IMR-90 (cell line): ENCODE data around the gene RAP1GAP. TPM values are rescaled to one million over a fixed set of nuclear protein-coding genes. Genes with fewer than 3 reads are reported as not detected.

Experiments
- ATAC-seq: fragments of 200-7000 bp; cut with Tn5 transposase; 2 replicates; pipeline ENCODE4 v1.9.1; 2020; ENCODE audit warnings: low read depth, mild to moderate bottlenecking, moderate library complexity
- BruUV-seq: library from RNA; stranded (reverse); fragments of 400-500 nt; replicated peaks from 2 replicates; lab custom pipeline; 2021; lab: Mats Ljungman, UMichigan
- CTCF ChIA-PET: fragments of 300-600 bp; formaldehyde crosslinking; extraction: SDS; loops from one replicate; lab custom pipeline; 2021; ENCODE audit warnings: antibody characterized with exemption; lab: Yijun Ruan, JAX
- POLR2A ChIA-PET: fragments of 300-600 bp; sonication (Branson Sonifier 250); formaldehyde crosslinking; loops from one replicate; lab custom pipeline; 2022; ENCODE audit warnings: antibody characterized with exemption; ENCODE audit not compliant: unreplicated experiment; lab: Charles Lee
- DNase-seq: peaks from one replicate; pipeline ENCODE4 v3.0.0; 2013
- H2AFZ ChIP-seq: replicated peaks from 2 replicates; pipeline ENCODE3; 2013; ENCODE audit warnings: low read length, mild to moderate bottlenecking; ENCODE audit not compliant: poor library complexity
- H2AK5ac ChIP-seq: 2 replicates; pipeline ENCODE4 v1.6.1; 2013; ENCODE audit warnings: low read depth, low read length, inconsistent platforms
- H2AK9ac ChIP-seq: replicated peaks from 2 replicates; pipeline ENCODE3; 2013; ENCODE audit warnings: mild to moderate bottlenecking, low read depth, low read length, moderate library complexity; ENCODE audit not compliant: poor library complexity
- H2BK120ac ChIP-seq: 2 replicates; pipeline ENCODE4 v1.6.1; 2013; ENCODE audit warnings: low read depth, low read length, inconsistent platforms
- H2BK15ac ChIP-seq: 3 replicates; pipeline ENCODE4 v1.6.1; 2013; ENCODE audit warnings: low read depth, low read length, inconsistent platforms
- H2BK20ac ChIP-seq: 2 replicates; pipeline ENCODE4 v1.6.1; 2013; ENCODE audit warnings: low read depth, mild to moderate bottlenecking, inconsistent platforms, low read length, moderate library complexity
- H2BK5ac ChIP-seq: 2 replicates; pipeline ENCODE4 v1.6.1; 2013; ENCODE audit warnings: mild to moderate bottlenecking, low read depth, low read length, inconsistent platforms; ENCODE audit not compliant: poor library complexity, severe bottlenecking
- H3K14ac ChIP-seq: replicated peaks from 2 replicates; pipeline ENCODE4 v1.6.1; 2013; ENCODE audit warnings: low read depth, low read length, inconsistent platforms
- H3K18ac ChIP-seq: 2 replicates; pipeline ENCODE4 v1.6.1; 2013; ENCODE audit warnings: low read depth, low read length, control low read depth
- H3K23ac ChIP-seq: 2 replicates; pipeline ENCODE4 v1.6.1; 2013; ENCODE audit warnings: low read depth, low read length, inconsistent platforms
- H3K27ac ChIP-seq: 2 replicates; pipeline ENCODE4 v1.5.1; 2013; ENCODE audit warnings: mild to moderate bottlenecking, control low read depth, low read length; ENCODE audit not compliant: insufficient read depth
- H3K27me3 ChIP-seq: 2 replicates; pipeline ENCODE4 v1.6.1; 2013; ENCODE audit warnings: low read length; ENCODE audit not compliant: control insufficient read depth, insufficient read depth
- H3K36me3 ChIP-seq: 2 replicates; pipeline ENCODE4 v1.6.1; 2013; ENCODE audit warnings: low read length, mixed read lengths; ENCODE audit not compliant: control insufficient read depth, insufficient read depth
- H3K4ac ChIP-seq: 2 replicates; pipeline ENCODE4 v1.6.1; 2013; ENCODE audit warnings: low read depth, low read length, inconsistent platforms
- H3K4me1 ChIP-seq: 2 replicates; pipeline ENCODE4 v1.6.1; 2013; ENCODE audit warnings: low read length, mixed read lengths; ENCODE audit not compliant: control insufficient read depth, insufficient read depth
- H3K4me2 ChIP-seq: 2 replicates; pipeline ENCODE4 v1.6.1; 2013; ENCODE audit warnings: low read depth, mild to moderate bottlenecking, control low read depth, low read length, moderate library complexity
- H3K4me3 ChIP-seq: 2 replicates; pipeline ENCODE4 v1.5.1; 2013; ENCODE audit warnings: low read depth, mild to moderate bottlenecking, control low read depth, low read length, moderate library complexity; ENCODE audit not compliant: insufficient read depth
- H3K56ac ChIP-seq: 2 replicates; pipeline ENCODE4 v1.6.1; 2013; ENCODE audit warnings: low read length, inconsistent platforms; ENCODE audit not compliant: insufficient read depth; ENCODE audit errors: extremely low read depth
- H3K79me1 ChIP-seq, 2 experiments: 2 replicates each; pipeline ENCODE4 v1.6.1; 2013; ENCODE audit warnings: low read length in 2 of 2, inconsistent platforms in 1 of 2, low read depth in 1 of 2
- H3K9ac ChIP-seq: 2 replicates; pipeline ENCODE4 v1.6.1; 2013; ENCODE audit warnings: low read depth, low read length, control low read depth
- H3K9me1 ChIP-seq: 2 replicates; pipeline ENCODE4 v1.6.1; 2013; ENCODE audit warnings: low read length, inconsistent platforms; ENCODE audit not compliant: insufficient read depth
- H3K9me3 ChIP-seq: 2 replicates; pipeline ENCODE4 v1.6.1; 2013; ENCODE audit warnings: low read length; ENCODE audit not compliant: control insufficient read depth, insufficient read depth
- H4K20me1 ChIP-seq: 2 replicates; pipeline ENCODE4 v1.6.1; 2013; ENCODE audit warnings: low read length, inconsistent platforms; ENCODE audit not compliant: insufficient read depth
- H4K5ac ChIP-seq: 2 replicates; pipeline ENCODE4 v1.6.1; 2013; ENCODE audit warnings: mild to moderate bottlenecking, low read depth, low read length, control low read depth
- H4K8ac ChIP-seq, 2 experiments: 2 replicates each; pipeline ENCODE4 v1.6.1; 2013; ENCODE audit warnings: low read depth in 2 of 2, low read length in 2 of 2, control low read depth in 1 of 2, inconsistent platforms in 1 of 2
- H4K91ac ChIP-seq: 2 replicates; pipeline ENCODE4 v1.6.1; 2013; ENCODE audit warnings: low read depth, low read length, inconsistent platforms; ENCODE audit not compliant: insufficient read depth
- BHLHE40 ChIP-seq: fragments of 150-350 bp; IDR thresholded peaks from 2 replicates; pipeline ENCODE4 v1.6.1; 2016; ENCODE audit warnings: mild to moderate bottlenecking, low read depth, low read length
- CHD1 ChIP-seq: IDR thresholded peaks from 2 replicates; pipeline ENCODE4 v1.6.1; 2012; ENCODE audit warnings: low read depth, low read length, improper control_type of control experiment
- FOS ChIP-seq: fragments of 150-350 bp; IDR thresholded peaks from 2 replicates; pipeline ENCODE4 v1.6.1; 2016; ENCODE audit warnings: low read depth, low read length
- MAFK ChIP-seq: IDR thresholded peaks from 2 replicates; pipeline ENCODE4 v1.6.1; 2012; ENCODE audit warnings: low read depth, low read length, improper control_type of control experiment
- MAZ ChIP-seq: IDR thresholded peaks from 2 replicates; pipeline ENCODE4 v1.6.1; 2012; ENCODE audit warnings: low read depth, mild to moderate bottlenecking, low read length, improper control_type of control experiment, moderate library complexity, borderline replicate concordance
- MXI1 ChIP-seq: IDR thresholded peaks from 2 replicates; pipeline ENCODE4 v1.6.1; 2012; ENCODE audit warnings: low read depth, mild to moderate bottlenecking, low read length, moderate library complexity, borderline replicate concordance
- NFE2L2 ChIP-seq: fragments of 150-350 bp; IDR thresholded peaks from 2 replicates; pipeline ENCODE4 v1.6.1; 2016; ENCODE audit warnings: low read depth, mild to moderate bottlenecking, low read length
- POLR2A ChIP-seq: IDR thresholded peaks from 2 replicates; pipeline ENCODE4 v1.6.1; 2012; ENCODE audit warnings: mild to moderate bottlenecking, low read depth, low read length
- RAD21 ChIP-seq: IDR thresholded peaks from 2 replicates; pipeline ENCODE4 v1.6.1; 2012; ENCODE audit warnings: low read length, improper control_type of control experiment
- RFX5 ChIP-seq: IDR thresholded peaks from 2 replicates; pipeline ENCODE4 v1.8.0; 2012; ENCODE audit warnings: low read depth, mild to moderate bottlenecking, low read length, moderate library complexity
- SMC3 ChIP-seq: fragments of 150-350 bp; IDR thresholded peaks from 2 replicates; pipeline ENCODE4 v1.6.1; 2016; ENCODE audit warnings: low read depth, mild to moderate bottlenecking, antibody characterized with exemption, low read length, moderate library complexity
- WGBS, 2 experiments: methylation state at CpG; one replicate each; pipeline versions ENCODE4 v1.1.5 to v1.1.7; 2013; ENCODE audit warnings: missing lambda C conversion rate in 2 of 2; ENCODE audit not compliant: insufficient read length in 1 of 2; ENCODE audit errors: extremely low coverage in 2 of 2; 5-methylcytosine and 5-hydroxymethylcytosine counted together
- dilution Hi-C: fragments of 300-500 bp; cut with HindIII; formaldehyde crosslinking; loops from one replicate; pipeline ENCODE4 v1.14.3; 2018; ENCODE audit warnings: low sequenced_read_pairs; ENCODE audit not compliant: unreplicated experiment
- in situ Hi-C: fragments of 300-500 bp; cut with MboI; formaldehyde crosslinking; loops from 3 replicates; pipeline ENCODE4 v1.14.3; 2019; ENCODE audit warnings: low sequenced_read_pairs, inconsistent platforms, mixed read lengths
- intact Hi-C: fragments of 100-400 bp; cut with micrococcal nuclease; formaldehyde crosslinking; loops from 2 replicates; pipeline ENCODE4 v1.10.0; 2022
- polyA plus RNA-seq, 3 experiments: library from polyadenylated mRNA; depleted of rRNA; stranded (reverse); fragments of >200 nt; gene quantifications; 2 replicates each; pipeline ENCODE4 v1.2.3, GENCODE V29; 2012; ENCODE audit warnings: low replicate concordance in 1 of 3
- total RNA-seq: library from RNA; depleted of rRNA; stranded (reverse); fragments of >200 nt; gene quantifications from 2 replicates; pipeline ENCODE4 v1.2.3, GENCODE V29; 2012
- TF ChIP-seq, protein P1 (sequence below): fragments of 150-350 bp; IDR thresholded peaks from 2 replicates; pipeline ENCODE4 v1.6.1; 2016; ENCODE audit warnings: low read depth, mild to moderate bottlenecking, low read length, moderate library complexity, borderline replicate concordance
- TF ChIP-seq, protein P2 (sequence below): conservative IDR thresholded peaks from 2 replicates; pipeline ENCODE4 v1.5.1; 2012; ENCODE audit warnings: mild to moderate bottlenecking, low read depth, low read length, improper control_type of control experiment

RAP1GAP gene
- total and polyA plus RNA-seq, 2 of the 4 experiments (the other 2 are of a cell fraction): under 0.01 to 0.10 TPM

DNA sequence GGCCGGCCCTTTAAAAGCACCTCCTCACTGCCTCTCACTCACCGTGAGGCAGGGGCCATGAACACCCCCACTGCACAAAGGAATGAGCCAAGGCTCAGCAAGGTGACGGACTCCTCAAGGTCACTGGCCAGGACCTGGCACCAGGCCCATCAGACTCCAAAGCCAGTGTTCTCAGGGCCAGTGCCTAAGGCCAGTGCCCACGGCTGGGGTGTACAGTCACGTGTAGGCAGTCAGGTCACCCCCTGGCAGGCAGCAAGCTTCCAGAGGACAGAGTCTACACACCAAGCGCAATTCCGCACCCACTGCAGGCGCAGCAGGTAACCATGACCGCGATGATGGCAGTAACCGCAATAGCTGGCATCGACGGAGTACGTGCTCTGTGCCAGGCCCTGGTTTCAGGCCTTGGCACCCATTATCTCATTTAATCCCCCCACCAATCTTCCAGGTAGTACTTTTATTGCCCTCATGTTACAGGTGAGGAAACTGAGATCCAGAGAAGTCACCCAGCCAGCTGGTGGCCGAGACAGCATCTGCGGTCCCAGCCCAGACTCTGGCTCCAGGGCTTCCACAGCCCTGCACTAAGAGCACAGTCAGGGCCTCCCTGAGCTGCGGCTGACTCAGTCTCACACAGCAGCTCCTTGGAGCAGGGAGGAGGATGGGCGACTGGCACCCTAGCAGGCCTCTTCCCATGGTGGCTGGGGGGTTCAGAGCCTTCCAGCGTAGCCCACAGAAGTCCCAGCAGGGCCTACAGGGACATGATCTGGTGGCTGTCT, 27.0 kb downstream of the RAP1GAP start (continued):
- no peak for TF ChIP-seq NFE2L2

DNA sequence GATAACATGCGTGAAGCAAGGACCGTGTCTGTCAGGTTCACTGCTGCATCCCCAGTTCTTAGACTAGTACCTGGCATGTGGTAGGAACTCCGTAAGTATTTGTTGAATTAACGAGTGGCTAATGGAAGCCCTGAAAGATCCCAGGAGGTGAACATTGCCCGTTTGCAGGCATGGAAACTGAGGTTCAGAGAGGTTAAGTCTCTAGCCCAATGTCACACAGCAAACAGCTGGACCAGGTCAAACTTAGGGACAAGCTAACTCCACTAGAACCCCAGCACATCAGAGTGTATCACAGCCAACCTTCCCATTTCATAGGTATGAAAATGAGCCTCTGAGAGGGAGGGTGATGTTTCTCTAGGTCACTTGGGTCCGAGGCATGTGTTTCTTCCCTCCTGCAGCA, 27.6 kb downstream of the RAP1GAP start:
- Histone ChIP-seq H2BK120ac (no peak overlapping the region), H2BK15ac (no peak overlapping the region), H2BK20ac (no peak overlapping the region), H3K27me3 (peaks cover 25% of the 10 kb centered on the region), H3K23ac (no peak overlapping the region), H3K9ac (no peak overlapping the region), H2BK5ac (no peak overlapping the region), H3K14ac (no peak overlapping the region), H3K27ac (no peak overlapping the region), H3K36me3 (no peaks in the 10 kb centered on the region), H3K4me1 (peaks cover 5% of the 10 kb centered on the region; the same call in 1 of the 2 replicates), H3K4me2 (no peak overlapping the region), H3K9me1 (peaks cover 8% of the 10 kb centered on the region; the same call in 1 of the 2 replicates), H3K79me1 (no peaks in the 10 kb centered on the region), H4K20me1 (0 out of 2 replicates have a peak, but pooled peaks cover 5% of the 10 kb centered on the region), H2AFZ (no peak overlapping the region), H2AK9ac (no peak overlapping the region), H3K4me3 (no peak overlapping the region), H3K9me3 (no peaks in the 10 kb centered on the region), H4K8ac (no peak overlapping the region), H2AK5ac (no peak overlapping the region), H4K5ac (no peak overlapping the region), H3K18ac (no peak overlapping the region), H3K4ac (no peak overlapping the region), H3K56ac (no peak overlapping the region), H4K91ac (no peak overlapping the region)
- BruUV-seq: no TSS peak
- POLR2A ChIA-PET: no interaction called here
- in situ Hi-C loops (no loop called here), dilution Hi-C loops (no loop called here), intact Hi-C loops (no loop called here)
- WGBS, 2 experiments: 60% methylated on average over 4 of the region's 6 CpGs; no CpG with 5 or more reads in 1 of the 2 experiments
- CTCF ChIA-PET: no interaction called here
- no peak for ATAC-seq
- no peak for DNase-seq
- TF ChIP-seq MAZ: no peak
- TF ChIP-seq RAD21: no peak
- TF ChIP-seq SMC3: no peak
- TF ChIP-seq, protein P1, sequence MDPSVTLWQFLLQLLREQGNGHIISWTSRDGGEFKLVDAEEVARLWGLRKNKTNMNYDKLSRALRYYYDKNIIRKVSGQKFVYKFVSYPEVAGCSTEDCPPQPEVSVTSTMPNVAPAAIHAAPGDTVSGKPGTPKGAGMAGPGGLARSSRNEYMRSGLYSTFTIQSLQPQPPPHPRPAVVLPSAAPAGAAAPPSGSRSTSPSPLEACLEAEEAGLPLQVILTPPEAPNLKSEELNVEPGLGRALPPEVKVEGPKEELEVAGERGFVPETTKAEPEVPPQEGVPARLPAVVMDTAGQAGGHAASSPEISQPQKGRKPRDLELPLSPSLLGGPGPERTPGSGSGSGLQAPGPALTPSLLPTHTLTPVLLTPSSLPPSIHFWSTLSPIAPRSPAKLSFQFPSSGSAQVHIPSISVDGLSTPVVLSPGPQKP: no peak
- no peak for TF ChIP-seq FOS
- TF ChIP-seq, protein P2, sequence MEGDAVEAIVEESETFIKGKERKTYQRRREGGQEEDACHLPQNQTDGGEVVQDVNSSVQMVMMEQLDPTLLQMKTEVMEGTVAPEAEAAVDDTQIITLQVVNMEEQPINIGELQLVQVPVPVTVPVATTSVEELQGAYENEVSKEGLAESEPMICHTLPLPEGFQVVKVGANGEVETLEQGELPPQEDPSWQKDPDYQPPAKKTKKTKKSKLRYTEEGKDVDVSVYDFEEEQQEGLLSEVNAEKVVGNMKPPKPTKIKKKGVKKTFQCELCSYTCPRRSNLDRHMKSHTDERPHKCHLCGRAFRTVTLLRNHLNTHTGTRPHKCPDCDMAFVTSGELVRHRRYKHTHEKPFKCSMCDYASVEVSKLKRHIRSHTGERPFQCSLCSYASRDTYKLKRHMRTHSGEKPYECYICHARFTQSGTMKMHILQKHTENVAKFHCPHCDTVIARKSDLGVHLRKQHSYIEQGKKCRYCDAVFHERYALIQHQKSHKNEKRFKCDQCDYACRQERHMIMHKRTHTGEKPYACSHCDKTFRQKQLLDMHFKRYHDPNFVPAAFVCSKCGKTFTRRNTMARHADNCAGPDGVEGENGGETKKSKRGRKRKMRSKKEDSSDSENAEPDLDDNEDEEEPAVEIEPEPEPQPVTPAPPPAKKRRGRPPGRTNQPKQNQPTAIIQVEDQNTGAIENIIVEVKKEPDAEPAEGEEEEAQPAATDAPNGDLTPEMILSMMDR: no peak
- no peak for TF ChIP-seq BHLHE40
- TF ChIP-seq POLR2A: no peak
- TF ChIP-seq NFE2L2: no peak
- no peak for TF ChIP-seq CHD1
- no peak for TF ChIP-seq RFX5
- no peak for TF ChIP-seq MAFK
- no peak for TF ChIP-seq MXI1
